Panc1 (cell line): Measurements from ENCODE around the gene RAB1B. TPM values are rescaled to one million over a fixed set of nuclear protein-coding genes. Genes with fewer than 3 reads are reported as not detected.

Experiments
- ATAC-seq: fragments of 200-7000 bp; cut with Tn5 transposase; 2 replicates; pipeline ENCODE4 v1.9.1; 2020; ENCODE audit warnings: mild to moderate bottlenecking, moderate library complexity
- BruUV-seq: library from RNA; stranded (reverse); fragments of 400-500 nt; replicated peaks from 2 replicates; lab custom pipeline; 2021; lab: Mats Ljungman, UMichigan
- CTCF ChIA-PET: fragments of 300-600 bp; sonication (Branson Sonifier 250); formaldehyde crosslinking; loops from one replicate; lab custom pipeline; 2022; ENCODE audit warnings: antibody characterized with exemption; lab: Charles Lee
- POLR2A ChIA-PET: fragments of 300-600 bp; sonication (Branson Sonifier 250); formaldehyde crosslinking; loops from one replicate; lab custom pipeline; 2022; ENCODE audit warnings: antibody characterized with exemption; lab: Charles Lee
- DNase-seq: peaks from one replicate; pipeline ENCODE4 v3.0.0-alpha.2; 2010; ENCODE audit warnings: low read depth, low spot score
- H3K27ac ChIP-seq: 2 replicates; pipeline ENCODE4 v1.5.1; 2011; ENCODE audit warnings: mild to moderate bottlenecking, low read length, inconsistent platforms
- H3K27me3 ChIP-seq: fragments of 200-500 bp; sonication (Bioruptor generic); 2 replicates; pipeline ENCODE4 v1.6.0; 2014; ENCODE audit warnings: low read length, inconsistent platforms; ENCODE audit not compliant: control insufficient read depth, insufficient read depth
- H3K36me3 ChIP-seq: fragments of 200-500 bp; sonication (Bioruptor generic); 2 replicates; pipeline ENCODE4 v1.5.1; 2014; ENCODE audit warnings: inconsistent platforms, mild to moderate bottlenecking, low read length, moderate library complexity; ENCODE audit not compliant: control insufficient read depth, insufficient read depth
- H3K4me1 ChIP-seq: 2 replicates; pipeline ENCODE4 v1.5.1; 2011; ENCODE audit warnings: inconsistent platforms, mild to moderate bottlenecking, low read length, moderate library complexity; ENCODE audit not compliant: control insufficient read depth, insufficient read depth
- H3K4me3 ChIP-seq, 2 experiments: 2 replicates each; pipeline ENCODE4 v1.5.1; 2011 to 2012; ENCODE audit warnings: low read depth in 2 of 2, low read length in 2 of 2, mild to moderate bottlenecking in 2 of 2, inconsistent platforms in 1 of 2, moderate library complexity in 1 of 2
- H3K9me3 ChIP-seq: fragments of 200-500 bp; sonication (Bioruptor generic); 2 replicates; pipeline ENCODE4 v1.5.1; 2014; ENCODE audit warnings: low read depth, mild to moderate bottlenecking, inconsistent platforms, low read length, moderate library complexity; ENCODE audit not compliant: control insufficient read depth, insufficient read depth
- CTCF ChIP-seq: fragments of 450-650 bp; IDR thresholded peaks from 2 replicates; pipeline ENCODE4 v1.5.1; 2017; ENCODE audit warnings: mild to moderate bottlenecking
- POLR2AphosphoS5 ChIP-seq: IDR thresholded peaks from 2 replicates; pipeline ENCODE4 v1.6.1; 2012; ENCODE audit warnings: mild to moderate bottlenecking, low read depth, low read length, moderate library complexity
- REST ChIP-seq, 2 experiments: IDR thresholded peaks; 2 replicates each; pipeline ENCODE4 v1.6.1; 2011 to 2012; ENCODE audit warnings: low read depth in 2 of 2, control low read depth in 1 of 2, low read length in 1 of 2, mild to moderate bottlenecking in 1 of 2, moderate library complexity in 1 of 2; ENCODE audit not compliant: insufficient read depth in 1 of 2
- SIN3A ChIP-seq: IDR thresholded peaks from 2 replicates; pipeline ENCODE4 v1.6.1; 2012; ENCODE audit warnings: low read depth, mild to moderate bottlenecking, low read length, moderate library complexity, borderline replicate concordance; ENCODE audit not compliant: insufficient read depth
- TCF7L2 ChIP-seq: IDR thresholded peaks from 2 replicates; pipeline ENCODE4 v1.6.1; 2011; ENCODE audit warnings: mild to moderate bottlenecking, low read depth, low read length, inconsistent platforms
- in situ Hi-C: cut with HindIII; loops from 2 replicates; pipeline ENCODE4 v1.10.0; 2016; ENCODE audit warnings: low sequenced_read_pairs, low pct_unique_long_range_greater_than_20kb
- intact Hi-C: fragments of 100-400 bp; cut with micrococcal nuclease; formaldehyde crosslinking; loops from one replicate; pipeline ENCODE4 v1.10.0; 2022; ENCODE audit not compliant: unreplicated experiment
- total RNA-seq: library from RNA; stranded (reverse); gene quantifications from one replicate; pipeline ENCODE4 v1.2.1, GENCODE V29; 2021; ENCODE audit not compliant: unreplicated experiment

The RAB1B gene
- total RNA-seq, 1 experiment from 2014 or later = 256 TPM

GRCh38 chr11:66286699-66287098 lies 18.3 kb downstream of the RAB1B start:
- peaks cover 34% of the 10 kb centered on the region for H3K4me1 ChIP-seq
- H3K27ac ChIP-seq = no peak overlapping the region
- intact Hi-C loops (no loop called here), in situ Hi-C loops (no loop called here)
- POLR2A ChIA-PET = no interaction called here
- H3K27me3 ChIP-seq = no peaks in the 10 kb centered on the region
- BruUV-seq = no TSS peak
- TF ChIP-seq SIN3A (no peak), POLR2AphosphoS5 (peak; percentile 32; the same call in 1 of the 2 replicates)
- H3K4me3 ChIP-seq = no peak overlapping the region
- no peaks in the 10 kb centered on the region for H3K9me3 ChIP-seq
- no peaks in the 10 kb centered on the region; the same call in none of the 2 replicates for H3K36me3 ChIP-seq
- CTCF ChIA-PET = no interaction called here
- ATAC-seq = no peak
- no peak for DNase-seq

- POLR2A ChIA-PET = interaction anchor here (0.6 kb wide), 1 partner anchor 12 kb away, joined by 6 read pairs; no protein-coding TSS in a partner anchor
- in situ Hi-C loops = no loop called here
- no peak for ATAC-seq
Observed at GRCh38 chr11:66287211-66287888, 18.9 kb downstream of the RAB1B start.

More at GRCh38 chr11:66287211-66287888, 18.9 kb downstream of the RAB1B start:
- TF ChIP-seq TCF7L2 (no peak), REST (IDR thresholded peaks at IDR 0.05; ENCODE audit: insufficient read depth in 1 of 2, low read depth in 2 of 2, low read length in 1 of 2) (no peak), SIN3A (no peak), CTCF (no peak), POLR2AphosphoS5 (no peak)
- H3K36me3 ChIP-seq = no peaks in the 10 kb centered on the region; the same call in none of the 2 replicates
- CTCF ChIA-PET = no interaction called here
- no peaks in the 10 kb centered on the region for H3K27me3 ChIP-seq
- peaks cover 32% of the 10 kb centered on the region for H3K4me1 ChIP-seq
- intact Hi-C loops = no loop called here
- H3K27ac ChIP-seq = peak overlapping the region; percentile 98
- BruUV-seq = no TSS peak
- H3K4me3 ChIP-seq = peak overlapping the region; percentile 83 to 86
- no peaks in the 10 kb centered on the region for H3K9me3 ChIP-seq
- no peak for DNase-seq
